ENCODE results near the gene HOXC10. TPM values are rescaled to one million over a fixed set of nuclear protein-coding genes. Genes with fewer than 3 reads are reported as not detected.

Gene HOXC10
- total and polyA plus RNA-seq, 2 donors from 2014 or later: 49.7 to 50.7 TPM

- intact Hi-C loops (cut with DNase I): no loop called here
- Histone ChIP-seq H3K4me1 (ENCODE audit: control insufficient read depth in 2 of 3, insufficient read depth in 2 of 3, low read depth in 1 of 3, low read length in 3 of 3) (no peaks in the 10 kb centered on the region), H3K27ac (ENCODE audit: low read depth in 2 of 2, low read length in 2 of 2) (no peak overlapping the region), H3K4me3 (ENCODE audit: low read length in 3 of 3) (no peak overlapping the region), H3K9me3 (ENCODE audit: control insufficient read depth in 2 of 3, insufficient read depth in 1 of 3, low read length in 3 of 3) (no peaks in the 10 kb centered on the region), H3K9ac (ENCODE audit: low read length in 3 of 3) (no peak overlapping the region), H3K36me3 (ENCODE audit: control insufficient read depth in 2 of 3, insufficient read depth in 3 of 3, low read length in 3 of 3) (no peaks in the 10 kb centered on the region), H3K27me3 (ENCODE audit: control insufficient read depth, insufficient read depth, low read length) (peaks cover 82% of the 10 kb centered on the region)
- no peak for TF ChIP-seq CTCF (IDR thresholded peaks at IDR 0.05; ENCODE audit: borderline replicate concordance, extremely low read depth, insufficient read depth)
- DNase-seq: no peak
- no peak for FAIRE-seq
Measured at GRCh38 chr12:53949631-53950436, 35.1 kb upstream of the HOXC10 start.

- no peaks in the 10 kb centered on the region for H3K9me3 ChIP-seq (ENCODE audit: control insufficient read depth in 2 of 3, insufficient read depth in 1 of 3, low read length in 3 of 3)
- intact Hi-C loops (cut with DNase I): no loop called here
- peaks cover 79% of the 10 kb centered on the region for H3K27me3 ChIP-seq (ENCODE audit: control insufficient read depth, insufficient read depth, low read length)
- H3K4me1 ChIP-seq (ENCODE audit: control insufficient read depth in 2 of 3, insufficient read depth in 2 of 3, low read depth in 1 of 3, low read length in 3 of 3): no peaks in the 10 kb centered on the region
- no peak for DNase-seq
- H3K9ac ChIP-seq (ENCODE audit: low read length in 3 of 3): no peak overlapping the region
- H3K4me3 ChIP-seq (ENCODE audit: low read length in 3 of 3): no peak overlapping the region
- no peak for FAIRE-seq
- TF ChIP-seq CTCF (IDR thresholded peaks at IDR 0.05; ENCODE audit: borderline replicate concordance, extremely low read depth, insufficient read depth): no peak
- no peaks in the 10 kb centered on the region for H3K36me3 ChIP-seq (ENCODE audit: control insufficient read depth in 2 of 3, insufficient read depth in 3 of 3, low read length in 3 of 3)
- H3K27ac ChIP-seq (ENCODE audit: low read depth in 2 of 2, low read length in 2 of 2): no peak overlapping the region
Measured at GRCh38 chr12:53950437-53950773, 34.5 kb upstream of the HOXC10 start.

GRCh38 chr12:53950789-53951576, 34.0 kb upstream of the HOXC10 start:
- Histone ChIP-seq H3K4me3 (ENCODE audit: low read length in 3 of 3) (no peak overlapping the region), H3K4me1 (ENCODE audit: control insufficient read depth in 2 of 3, insufficient read depth in 2 of 3, low read depth in 1 of 3, low read length in 3 of 3) (no peaks in the 10 kb centered on the region), H3K9ac (ENCODE audit: low read length in 3 of 3) (no peak overlapping the region), H3K27ac (ENCODE audit: low read depth in 2 of 2, low read length in 2 of 2) (no peak overlapping the region), H3K27me3 (ENCODE audit: control insufficient read depth, insufficient read depth, low read length) (peaks cover 79% of the 10 kb centered on the region), H3K36me3 (ENCODE audit: control insufficient read depth in 2 of 3, insufficient read depth in 3 of 3, low read length in 3 of 3) (no peaks in the 10 kb centered on the region), H3K9me3 (ENCODE audit: control insufficient read depth in 2 of 3, insufficient read depth in 1 of 3, low read length in 3 of 3) (no peaks in the 10 kb centered on the region)
- DNase-seq (peak in 1 of 5 donors; percentile 64), FAIRE-seq (no peak)
- TF ChIP-seq CTCF (IDR thresholded peaks at IDR 0.05; ENCODE audit: borderline replicate concordance, extremely low read depth, insufficient read depth): no peak
- intact Hi-C loops (cut with DNase I): no loop called here

Measured in kidney (tissue), 14 donors.